Nephron (organoid): ENCODE data around the gene SDR39U1.

Experiments
- H3K27ac Mint-ChIP-seq, 3 experiments: 2 replicates each; pipeline ENCODE4 v1.8.0; 2020; ENCODE audit warnings: mixed read lengths in 3 of 3, mild to moderate bottlenecking in 2 of 3, moderate library complexity in 1 of 3
- H3K27me3 Mint-ChIP-seq: 2 replicates; pipeline ENCODE4 v1.8.0; 2021; ENCODE audit warnings: low read depth, mild to moderate bottlenecking, moderate library complexity, mixed read lengths
- H3K36me3 Mint-ChIP-seq: 2 replicates; pipeline ENCODE4 v1.8.0; 2020; ENCODE audit warnings: low read depth, mixed read lengths
- H3K4me1 Mint-ChIP-seq: 2 replicates; pipeline ENCODE4 v1.8.0; 2020; ENCODE audit warnings: mixed read lengths
- H3K4me3 Mint-ChIP-seq, 3 experiments: 2 replicates each; pipeline ENCODE4 v1.8.0; 2020; ENCODE audit warnings: mild to moderate bottlenecking in 3 of 3, mixed read lengths in 3 of 3, moderate library complexity in 2 of 3
- H3K9me3 Mint-ChIP-seq: 2 replicates; pipeline ENCODE4 v1.8.0; 2020; ENCODE audit warnings: mixed read lengths
- TF ChIP-seq, protein P1 (sequence below), 3 experiments: fragments of 200-600 bp; sonication (generic); IDR thresholded peaks; one replicate each; pipeline ENCODE4 v1.5.0; 2021; ENCODE audit warnings: antibody characterized with exemption in 3 of 3; ENCODE audit not compliant: unreplicated experiment in 3 of 3

SDR39U1 gene

DNA sequence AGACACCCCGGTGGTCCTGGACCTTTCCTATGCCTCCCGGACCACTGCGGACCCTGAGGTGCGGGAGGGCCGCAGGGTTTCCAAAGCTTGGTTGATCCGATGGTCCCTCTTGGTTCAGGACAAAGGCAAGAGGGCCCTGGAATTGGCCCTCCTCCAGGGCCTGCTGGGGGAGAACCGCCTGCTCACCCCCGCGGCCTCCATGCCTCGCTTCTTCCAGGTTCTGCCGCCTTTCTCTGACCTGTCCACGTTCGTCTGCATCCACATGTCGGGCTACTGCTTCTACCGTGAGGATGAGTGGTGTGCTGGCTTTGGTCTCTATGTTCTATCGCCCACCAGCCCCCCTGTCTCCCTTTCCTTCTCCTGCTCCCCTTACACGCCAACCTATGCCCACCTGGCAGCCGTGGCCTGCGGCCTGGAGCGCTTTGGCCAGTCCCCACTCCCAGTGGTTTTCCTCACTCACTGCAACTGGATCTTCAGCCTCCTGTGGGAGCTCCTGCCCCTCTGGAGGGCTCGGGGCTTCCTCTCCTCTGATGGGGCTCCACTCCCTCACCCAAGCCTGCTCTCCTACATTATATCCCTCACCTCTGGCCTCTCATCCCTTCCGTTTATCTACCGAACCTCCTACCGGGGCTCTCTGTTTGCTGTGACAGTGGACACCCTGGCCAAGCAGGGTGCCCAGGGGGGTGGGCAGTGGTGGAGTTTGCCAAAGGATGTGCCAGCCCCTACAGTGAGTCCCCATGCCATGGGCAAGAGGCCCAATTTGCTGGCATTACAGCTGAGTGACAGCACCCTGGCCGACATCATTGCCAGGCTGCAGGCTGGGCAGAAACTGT is 26.9 kb downstream of the SDR39U1 start:
- Mint-ChIP-seq H3K27ac (no peak overlapping the region), H3K4me1 (no peaks in the 10 kb centered on the region), H3K4me3 (no peak overlapping the region), H3K9me3 (no peaks in the 10 kb centered on the region), H3K27me3 (peaks cover 3% of the 10 kb centered on the region), H3K36me3 (peaks cover 52% of the 10 kb centered on the region)
- TF ChIP-seq, protein P1, sequence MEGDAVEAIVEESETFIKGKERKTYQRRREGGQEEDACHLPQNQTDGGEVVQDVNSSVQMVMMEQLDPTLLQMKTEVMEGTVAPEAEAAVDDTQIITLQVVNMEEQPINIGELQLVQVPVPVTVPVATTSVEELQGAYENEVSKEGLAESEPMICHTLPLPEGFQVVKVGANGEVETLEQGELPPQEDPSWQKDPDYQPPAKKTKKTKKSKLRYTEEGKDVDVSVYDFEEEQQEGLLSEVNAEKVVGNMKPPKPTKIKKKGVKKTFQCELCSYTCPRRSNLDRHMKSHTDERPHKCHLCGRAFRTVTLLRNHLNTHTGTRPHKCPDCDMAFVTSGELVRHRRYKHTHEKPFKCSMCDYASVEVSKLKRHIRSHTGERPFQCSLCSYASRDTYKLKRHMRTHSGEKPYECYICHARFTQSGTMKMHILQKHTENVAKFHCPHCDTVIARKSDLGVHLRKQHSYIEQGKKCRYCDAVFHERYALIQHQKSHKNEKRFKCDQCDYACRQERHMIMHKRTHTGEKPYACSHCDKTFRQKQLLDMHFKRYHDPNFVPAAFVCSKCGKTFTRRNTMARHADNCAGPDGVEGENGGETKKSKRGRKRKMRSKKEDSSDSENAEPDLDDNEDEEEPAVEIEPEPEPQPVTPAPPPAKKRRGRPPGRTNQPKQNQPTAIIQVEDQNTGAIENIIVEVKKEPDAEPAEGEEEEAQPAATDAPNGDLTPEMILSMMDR (IDR thresholded peaks at IDR 0.05; ENCODE audit: unreplicated experiment in 3 of 3) = no peak

DNA sequence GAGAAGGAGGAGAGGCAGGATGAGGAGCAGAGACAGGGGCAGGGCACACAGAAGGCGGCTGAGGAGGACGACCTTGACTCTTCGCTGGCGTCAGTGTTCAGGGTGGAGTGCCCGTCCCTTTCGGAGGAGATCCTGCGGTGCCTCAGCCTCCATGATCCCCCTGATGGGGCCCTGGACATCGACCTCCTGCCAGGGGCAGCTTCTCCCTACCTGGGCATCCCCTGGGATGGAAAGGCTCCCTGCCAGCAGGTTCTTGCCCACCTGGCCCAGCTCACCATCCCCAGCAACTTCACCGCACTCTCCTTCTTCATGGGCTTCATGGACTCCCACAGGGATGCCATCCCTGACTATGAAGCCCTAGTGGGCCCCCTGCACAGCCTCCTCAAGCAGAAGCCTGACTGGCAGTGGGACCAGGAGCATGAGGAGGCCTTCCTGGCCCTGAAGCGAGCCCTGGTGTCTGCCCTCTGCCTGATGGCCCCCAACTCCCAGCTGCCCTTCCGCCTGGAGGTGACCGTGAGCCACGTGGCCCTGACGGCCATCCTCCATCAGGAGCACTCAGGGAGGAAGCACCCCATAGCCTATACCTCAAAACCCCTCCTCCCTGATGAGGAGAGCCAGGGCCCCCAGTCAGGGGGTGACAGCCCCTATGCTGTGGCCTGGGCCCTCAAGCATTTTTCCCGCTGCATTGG is 27.7 kb downstream of the SDR39U1 start:
- no peak overlapping the region for H3K27ac Mint-ChIP-seq
- H3K4me3 Mint-ChIP-seq = no peak overlapping the region
- H3K9me3 Mint-ChIP-seq = no peaks in the 10 kb centered on the region
- H3K27me3 Mint-ChIP-seq = peaks cover 3% of the 10 kb centered on the region
- peaks cover 54% of the 10 kb centered on the region for H3K36me3 Mint-ChIP-seq
- TF ChIP-seq, protein P1 (IDR thresholded peaks at IDR 0.05; ENCODE audit: unreplicated experiment in 3 of 3) = no peak
- H3K4me1 Mint-ChIP-seq = no peaks in the 10 kb centered on the region

DNA sequence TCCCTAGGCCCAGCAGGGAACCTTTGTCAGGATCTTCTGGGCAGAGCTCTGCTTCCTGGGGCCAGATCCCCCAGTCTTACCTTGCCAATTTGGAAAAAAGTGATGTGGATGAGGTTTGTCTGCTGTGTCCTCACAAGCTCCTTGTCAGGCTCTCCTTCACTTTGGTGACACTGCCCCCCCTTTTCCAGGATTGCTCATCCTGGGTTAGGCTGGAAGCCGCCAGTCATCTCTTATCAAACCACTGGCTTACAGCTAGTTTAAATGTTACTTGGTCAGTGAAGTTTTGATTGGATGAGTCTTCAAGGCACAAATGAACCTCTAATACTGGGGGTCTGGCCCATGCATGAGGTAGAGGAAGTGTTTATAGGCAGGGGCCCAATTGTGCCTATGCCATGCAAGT is 28.5 kb downstream of the SDR39U1 start:
- no peak overlapping the region for H3K27ac Mint-ChIP-seq
- no peaks in the 10 kb centered on the region for H3K9me3 Mint-ChIP-seq
- no peaks in the 10 kb centered on the region for H3K27me3 Mint-ChIP-seq
- no peak overlapping the region for H3K4me3 Mint-ChIP-seq
- TF ChIP-seq, protein P1 (IDR thresholded peaks at IDR 0.05; ENCODE audit: unreplicated experiment in 3 of 3) = no peak
- H3K4me1 Mint-ChIP-seq = no peaks in the 10 kb centered on the region
- peaks cover 56% of the 10 kb centered on the region for H3K36me3 Mint-ChIP-seq

DNA sequence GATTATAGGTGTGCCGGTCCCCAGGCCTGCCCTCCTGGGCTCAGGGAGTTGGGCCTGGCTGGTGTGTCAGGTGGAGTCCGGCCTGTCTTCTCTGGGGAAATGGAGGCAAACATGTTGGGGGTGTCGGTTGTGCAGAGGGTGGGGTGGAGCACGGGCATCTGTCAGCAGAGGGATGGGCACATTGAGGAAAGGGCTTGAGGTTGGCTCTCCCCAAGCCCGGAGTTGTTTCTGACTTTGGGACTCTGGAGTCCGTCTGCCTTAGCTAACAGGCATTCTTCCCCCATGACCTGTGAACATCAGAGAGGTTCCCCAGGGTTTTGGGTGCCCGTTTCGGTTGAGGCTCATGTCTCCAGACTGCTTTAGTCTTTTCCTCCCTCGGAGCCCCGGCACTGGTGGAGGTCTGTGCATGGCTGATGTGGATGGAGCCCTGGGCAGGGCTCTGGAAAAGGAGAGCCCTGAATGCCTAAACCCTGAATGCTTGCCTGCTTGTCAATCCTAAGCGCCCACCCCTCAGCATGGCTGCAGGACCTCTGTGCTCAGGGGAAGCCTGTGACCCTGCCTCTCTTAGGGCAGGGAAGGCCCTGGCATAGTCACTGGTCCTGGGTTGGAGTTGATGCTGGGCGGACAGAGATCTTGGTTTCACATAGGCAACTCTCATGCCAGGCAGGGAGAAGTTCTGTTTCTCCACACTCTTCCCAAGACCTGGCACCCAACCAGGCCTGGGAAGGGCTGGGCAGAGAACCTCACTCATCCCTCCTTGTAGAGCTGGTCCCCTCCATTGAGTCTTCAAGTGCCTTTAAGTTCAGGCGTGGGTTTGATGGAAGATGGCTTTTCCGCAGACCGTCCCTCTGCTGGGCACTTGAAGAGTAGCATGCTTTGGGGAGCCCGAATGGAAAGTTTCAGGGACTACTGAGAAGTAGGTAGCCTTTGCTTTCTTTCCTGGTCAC is 30.9 kb downstream of the SDR39U1 start:
- Mint-ChIP-seq H3K27me3 (no peaks in the 10 kb centered on the region), H3K4me3 (no peak overlapping the region), H3K36me3 (peaks cover 68% of the 10 kb centered on the region), H3K9me3 (no peaks in the 10 kb centered on the region), H3K4me1 (no peaks in the 10 kb centered on the region), H3K27ac (peak overlapping the region in 1 of 3 experiments; percentile 22)
- TF ChIP-seq, protein P1 (IDR thresholded peaks at IDR 0.05; ENCODE audit: unreplicated experiment in 3 of 3) = peak; percentile 60 to 68 (median 65)

DNA sequence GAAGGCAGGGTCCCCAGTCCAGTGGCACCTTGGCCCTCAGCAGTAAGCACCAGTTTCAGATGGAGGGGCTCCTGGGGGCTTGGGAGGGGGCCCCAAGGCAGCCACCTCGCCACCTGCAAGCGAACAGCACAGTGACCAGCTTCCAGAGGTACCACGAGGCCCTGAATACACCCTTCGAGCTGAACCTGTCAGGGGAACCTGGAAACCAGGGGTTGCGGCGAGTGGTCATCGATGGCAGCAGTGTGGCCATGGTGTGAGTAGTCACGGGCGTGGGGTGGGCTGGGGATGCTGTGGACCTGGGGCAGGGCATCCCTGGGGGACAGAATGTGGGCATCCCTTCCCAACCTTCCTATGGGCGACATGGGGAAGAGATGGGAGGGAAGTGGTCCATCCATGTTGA is 32.6 kb downstream of the SDR39U1 start:
- H3K4me1 Mint-ChIP-seq = peaks cover 6% of the 10 kb centered on the region
- TF ChIP-seq, protein P1 (IDR thresholded peaks at IDR 0.05; ENCODE audit: unreplicated experiment in 3 of 3) = no peak
- H3K9me3 Mint-ChIP-seq = no peaks in the 10 kb centered on the region
- peaks cover 69% of the 10 kb centered on the region for H3K36me3 Mint-ChIP-seq
- H3K4me3 Mint-ChIP-seq = no peak overlapping the region
- no peaks in the 10 kb centered on the region for H3K27me3 Mint-ChIP-seq
- H3K27ac Mint-ChIP-seq = no peak overlapping the region
